ENCODE data around the gene SPIB.
A peak's percentile ranks its signal among the peaks of the same experiment; 100 is the strongest.
"Not testable (repeated sequence)": the region's sequence is repeated elsewhere in the genome, so short reads cannot be mapped to it uniquely, and the experiment has no call there.

The SPIB gene

GRCh38 chr19:50427997-50428425, 9.3 kb downstream of the SPIB start:
- Histone ChIP-seq H3K27me3 (ENCODE audit: control insufficient read depth, insufficient read depth, low read length) (peaks cover 9% of the 10 kb centered on the region), H3K9ac (ENCODE audit: low read length) (no peak overlapping the region), H3K4me3 (ENCODE audit: low read length) (peak overlapping the region; percentile 35), H3K27ac (ENCODE audit: low read depth, low read length) (peak overlapping the region; percentile 24), H3K36me3 (ENCODE audit: control insufficient read depth, insufficient read depth, low read length) (no peaks in the 10 kb centered on the region), H3K4me1 (ENCODE audit: control insufficient read depth, insufficient read depth, low read length) (no peaks in the 10 kb centered on the region)

GRCh38 chr19:50428772-50429463, 10.2 kb downstream of the SPIB start:
- peaks cover 9% of the 10 kb centered on the region for H3K27me3 ChIP-seq (ENCODE audit: control insufficient read depth, insufficient read depth, low read length)
- H3K4me1 ChIP-seq (ENCODE audit: control insufficient read depth, insufficient read depth, low read length): no peaks in the 10 kb centered on the region
- no peaks in the 10 kb centered on the region for H3K36me3 ChIP-seq (ENCODE audit: control insufficient read depth, insufficient read depth, low read length)
- H3K27ac ChIP-seq (ENCODE audit: low read depth, low read length): no peak overlapping the region
- H3K9ac ChIP-seq (ENCODE audit: low read length): no peak overlapping the region
- H3K4me3 ChIP-seq (ENCODE audit: low read length): no peak overlapping the region

- H3K27me3 ChIP-seq (ENCODE audit: control insufficient read depth, insufficient read depth, low read length): peaks cover 9% of the 10 kb centered on the region
- no peak overlapping the region for H3K27ac ChIP-seq (ENCODE audit: low read depth, low read length)
- H3K4me1 ChIP-seq (ENCODE audit: control insufficient read depth, insufficient read depth, low read length): no peaks in the 10 kb centered on the region
- H3K9ac ChIP-seq (ENCODE audit: low read length): no peak overlapping the region
- no peaks in the 10 kb centered on the region for H3K36me3 ChIP-seq (ENCODE audit: control insufficient read depth, insufficient read depth, low read length)
- peak overlapping the region; percentile 75 for H3K4me3 ChIP-seq (ENCODE audit: low read length)
Observed at GRCh38 chr19:50430888-50431342, 12.2 kb downstream of the SPIB start.

GRCh38 chr19:50431343-50432220, 12.8 kb downstream of the SPIB start:
- peaks cover 9% of the 10 kb centered on the region for H3K27me3 ChIP-seq (ENCODE audit: control insufficient read depth, insufficient read depth, low read length)
- no peaks in the 10 kb centered on the region for H3K36me3 ChIP-seq (ENCODE audit: control insufficient read depth, insufficient read depth, low read length)
- H3K4me3 ChIP-seq (ENCODE audit: low read length): peak overlapping the region; percentile 75
- H3K4me1 ChIP-seq (ENCODE audit: control insufficient read depth, insufficient read depth, low read length): no peaks in the 10 kb centered on the region
- H3K9ac ChIP-seq (ENCODE audit: low read length): peak overlapping the region; percentile 45
- no peak overlapping the region for H3K27ac ChIP-seq (ENCODE audit: low read depth, low read length)

GRCh38 chr19:50432221-50433028, 13.7 kb downstream of the SPIB start, which contains the start of gene MYBPC2:
MYBPC2 (plus strand) TSS chr19:50432892; CDS start chr19:50432954, 62 bp downstream.
- Histone ChIP-seq H3K4me1 (ENCODE audit: control insufficient read depth, insufficient read depth, low read length) (no peaks in the 10 kb centered on the region), H3K9ac (ENCODE audit: low read length) (no peak within 1 kb of the TSS), H3K27ac (ENCODE audit: low read depth, low read length) (no peak within 1 kb of the TSS)

GRCh38 chr19:50433201-50434180, 14.8 kb downstream of the SPIB start:
- no peak overlapping the region for H3K27ac ChIP-seq (ENCODE audit: low read depth, low read length)
- no peaks in the 10 kb centered on the region for H3K4me1 ChIP-seq (ENCODE audit: control insufficient read depth, insufficient read depth, low read length)
- H3K4me3 ChIP-seq (ENCODE audit: low read length): no peak overlapping the region
- peaks cover 6% of the 10 kb centered on the region for H3K27me3 ChIP-seq (ENCODE audit: control insufficient read depth, insufficient read depth, low read length)
- no peak overlapping the region for H3K9ac ChIP-seq (ENCODE audit: low read length)
- H3K36me3 ChIP-seq (ENCODE audit: control insufficient read depth, insufficient read depth, low read length): no peaks in the 10 kb centered on the region

More at GRCh38 chr19:50432221-50433028, 13.7 kb downstream of the SPIB start, which contains the start of gene MYBPC2:
- Histone ChIP-seq H3K4me3 (ENCODE audit: low read length) (peak within 1 kb of the TSS; percentile 75), H3K27me3 (ENCODE audit: control insufficient read depth, insufficient read depth, low read length) (peaks cover 7% of the 10 kb centered on the region), H3K36me3 (ENCODE audit: control insufficient read depth, insufficient read depth, low read length) (no peaks in the 10 kb centered on the region)

GRCh38 chr19:50434525-50434924, 15.8 kb downstream of the SPIB start:
- Histone ChIP-seq H3K9ac (ENCODE audit: low read length) (no peak overlapping the region), H3K4me1 (ENCODE audit: control insufficient read depth, insufficient read depth, low read length) (no peaks in the 10 kb centered on the region), H3K27ac (ENCODE audit: low read depth, low read length) (no peak overlapping the region), H3K27me3 (ENCODE audit: control insufficient read depth, insufficient read depth, low read length) (peaks cover 6% of the 10 kb centered on the region), H3K36me3 (ENCODE audit: control insufficient read depth, insufficient read depth, low read length) (no peaks in the 10 kb centered on the region), H3K4me3 (ENCODE audit: low read length) (no peak overlapping the region)

GRCh38 chr19:50435221-50435620, 16.5 kb downstream of the SPIB start:
- Histone ChIP-seq H3K4me3 (ENCODE audit: low read length) (no peak overlapping the region), H3K36me3 (ENCODE audit: control insufficient read depth, insufficient read depth, low read length) (no peaks in the 10 kb centered on the region), H3K9ac (ENCODE audit: low read length) (no peak overlapping the region), H3K27me3 (ENCODE audit: control insufficient read depth, insufficient read depth, low read length) (peaks cover 6% of the 10 kb centered on the region), H3K4me1 (ENCODE audit: control insufficient read depth, insufficient read depth, low read length) (no peaks in the 10 kb centered on the region), H3K27ac (ENCODE audit: low read depth, low read length) (no peak overlapping the region)

GRCh38 chr19:50435627-50436026, 16.9 kb downstream of the SPIB start:
- Histone ChIP-seq H3K9ac (ENCODE audit: low read length) (no peak overlapping the region), H3K4me1 (ENCODE audit: control insufficient read depth, insufficient read depth, low read length) (no peaks in the 10 kb centered on the region), H3K36me3 (ENCODE audit: control insufficient read depth, insufficient read depth, low read length) (no peaks in the 10 kb centered on the region), H3K4me3 (ENCODE audit: low read length) (no peak overlapping the region), H3K27me3 (ENCODE audit: control insufficient read depth, insufficient read depth, low read length) (peaks cover 6% of the 10 kb centered on the region), H3K27ac (ENCODE audit: low read depth, low read length) (no peak overlapping the region)

- Histone ChIP-seq H3K27ac (ENCODE audit: low read depth, low read length) (no peak overlapping the region), H3K27me3 (ENCODE audit: control insufficient read depth, insufficient read depth, low read length) (peaks cover under 1% of the 10 kb centered on the region), H3K4me1 (ENCODE audit: control insufficient read depth, insufficient read depth, low read length) (no peaks in the 10 kb centered on the region), H3K36me3 (ENCODE audit: control insufficient read depth, insufficient read depth, low read length) (no peaks in the 10 kb centered on the region), H3K4me3 (ENCODE audit: low read length) (no peak overlapping the region), H3K9ac (ENCODE audit: low read length) (no peak overlapping the region)
Observed at GRCh38 chr19:50437862-50438449, 19.2 kb downstream of the SPIB start.

- H3K27ac ChIP-seq (ENCODE audit: low read depth, low read length); H3K36me3 ChIP-seq (ENCODE audit: control insufficient read depth, insufficient read depth, low read length): not testable (repeated sequence)
Observed at GRCh38 chr19:50439130-50439529, 20.4 kb downstream of the SPIB start.

More at GRCh38 chr19:50439130-50439529, 20.4 kb downstream of the SPIB start:
- not testable (repeated sequence) for H3K27me3 ChIP-seq (ENCODE audit: control insufficient read depth, insufficient read depth, low read length); H3K4me1 ChIP-seq (ENCODE audit: control insufficient read depth, insufficient read depth, low read length); H3K9ac ChIP-seq (ENCODE audit: low read length); H3K4me3 ChIP-seq (ENCODE audit: low read length)

All from rectal smooth muscle tissue (tissue), 1 donor.